Kasumi-1 (cell line): ENCODE data around the gene GSTM4.
"Not testable (repeated sequence)": the region's sequence is repeated elsewhere in the genome, so short reads cannot be mapped to it uniquely, and the experiment has no call there.

Source experiments
- DNase-seq, 2 experiments: peaks; one replicate each; lab custom pipeline; 2025; lab: John Stamatoyannopoulos, UW

The GSTM4 gene

DNA sequence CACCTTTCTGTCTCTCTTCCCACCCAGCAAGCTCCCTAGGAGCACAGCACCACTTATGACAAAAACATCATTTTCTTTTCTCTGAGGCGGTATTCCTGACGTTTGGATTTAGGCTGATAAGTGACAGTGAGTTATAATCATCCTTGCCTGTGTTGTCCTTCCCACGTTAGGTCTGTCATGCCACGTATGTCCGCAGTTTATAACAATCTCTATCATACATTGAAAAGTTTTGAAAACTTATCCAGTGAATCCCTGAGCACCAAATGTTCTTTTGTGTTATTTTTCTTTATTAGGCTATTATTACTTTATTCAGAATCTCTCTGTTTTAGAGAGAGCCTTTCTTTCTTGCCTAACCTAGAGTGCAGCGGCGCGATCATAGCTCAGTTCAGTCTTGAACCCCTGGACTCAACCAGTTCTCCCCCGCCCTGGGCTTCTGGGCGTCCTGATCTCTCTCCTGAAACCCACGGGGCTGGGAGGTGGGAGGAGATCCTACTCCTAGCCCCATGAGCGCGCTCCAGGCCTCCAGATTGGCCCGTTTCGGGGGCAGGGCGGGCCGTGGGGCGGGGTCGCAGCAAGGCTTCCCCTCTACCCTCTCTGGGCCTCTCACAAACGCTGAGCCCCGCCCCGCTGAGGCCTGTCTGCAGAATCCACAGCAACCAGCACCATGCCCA is 11.7 kb downstream of the GSTM4 start, which contains the start of gene GSTM2:
TSS of gene GSTM2 (plus strand) at position 606 of the 671 bp plus-strand sequence. CDS start at position 665, 59 bp downstream.
- DNase-seq, result peak; percentile 62 to 65

DNA sequence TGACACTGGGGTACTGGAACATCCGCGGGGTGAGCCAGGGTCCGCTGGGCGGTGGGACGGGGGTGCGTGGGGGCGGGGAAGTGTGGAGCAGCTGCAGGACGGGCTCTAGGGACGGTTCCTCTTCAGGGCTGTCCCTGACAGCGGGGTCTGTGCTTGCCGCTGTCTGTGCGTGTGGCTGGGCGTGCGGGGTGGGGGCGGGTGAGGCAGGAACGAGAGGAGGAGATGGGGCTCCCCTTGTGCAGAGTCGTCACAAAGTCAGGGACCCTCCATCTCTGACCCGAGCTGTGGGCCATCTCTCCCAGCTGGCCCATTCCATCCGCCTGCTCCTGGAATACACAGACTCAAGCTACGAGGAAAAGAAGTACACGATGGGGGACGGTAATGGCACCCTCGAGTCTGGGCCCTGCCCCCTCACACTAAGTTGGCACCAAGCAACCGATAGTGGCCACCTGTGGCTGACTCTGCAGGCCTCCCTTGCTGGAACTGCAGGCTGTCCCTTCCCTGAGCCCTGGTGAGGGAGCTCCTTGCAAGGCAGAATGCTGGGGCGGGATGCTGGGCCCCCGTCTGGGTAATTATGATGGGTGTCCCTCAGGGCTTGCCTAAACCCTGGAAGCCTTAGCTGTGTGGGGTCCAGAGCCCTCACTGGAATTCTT is 12.3 kb downstream of the GSTM4 start:
- DNase-seq, result no peak

DNA sequence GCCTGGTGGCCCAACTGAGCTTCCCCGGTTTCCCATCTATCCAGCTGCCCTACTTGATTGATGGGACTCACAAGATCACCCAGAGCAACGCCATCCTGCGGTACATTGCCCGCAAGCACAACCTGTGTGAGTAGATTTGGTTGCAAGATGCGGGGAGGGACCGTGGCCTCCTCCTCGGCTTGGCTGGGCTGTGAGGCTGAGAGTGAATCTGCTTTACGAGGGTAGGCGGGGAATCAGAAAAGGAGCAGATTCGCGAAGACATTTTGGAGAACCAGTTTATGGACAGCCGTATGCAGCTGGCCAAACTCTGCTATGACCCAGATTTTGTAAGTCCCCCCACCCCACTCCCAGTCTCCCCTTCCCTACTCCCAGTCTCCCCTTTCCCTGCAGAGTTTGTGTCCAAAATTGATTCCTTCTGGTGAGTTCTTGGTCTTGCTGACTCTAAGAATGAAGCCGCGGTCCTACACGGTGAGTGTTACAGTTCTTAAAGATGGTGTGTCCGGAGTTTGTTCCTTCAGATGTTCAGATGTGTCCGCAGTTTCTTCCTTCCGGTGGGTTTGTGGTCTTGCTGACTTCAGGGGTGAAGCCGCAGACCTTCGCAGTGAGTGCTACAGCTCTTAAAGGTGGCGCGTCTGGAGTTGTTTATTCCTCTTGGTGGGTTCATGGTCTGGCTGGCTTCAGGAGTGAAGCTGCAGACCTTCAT is 13.5 kb downstream of the GSTM4 start:
- DNase-seq, result peak in 1 of 2 experiments; percentile 9

DNA sequence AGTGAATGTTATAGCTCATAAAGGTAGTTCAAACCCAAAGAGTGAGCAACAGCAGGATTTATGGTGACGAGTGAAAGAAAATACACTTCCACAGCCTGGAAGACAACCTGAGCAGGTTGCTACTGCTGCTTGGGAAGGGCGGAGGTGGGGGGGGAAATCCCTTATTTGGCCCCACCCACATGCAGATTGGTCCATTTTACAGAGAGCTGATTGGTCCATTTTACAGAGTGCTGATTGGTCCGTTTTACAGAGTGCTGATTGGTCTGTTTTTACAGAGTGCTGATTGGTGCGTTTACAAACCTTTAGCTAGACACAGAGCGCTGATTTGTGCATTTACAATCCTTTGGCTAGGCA is 14.0 kb downstream of the GSTM4 start:
- not testable (repeated sequence) for DNase-seq

DNA sequence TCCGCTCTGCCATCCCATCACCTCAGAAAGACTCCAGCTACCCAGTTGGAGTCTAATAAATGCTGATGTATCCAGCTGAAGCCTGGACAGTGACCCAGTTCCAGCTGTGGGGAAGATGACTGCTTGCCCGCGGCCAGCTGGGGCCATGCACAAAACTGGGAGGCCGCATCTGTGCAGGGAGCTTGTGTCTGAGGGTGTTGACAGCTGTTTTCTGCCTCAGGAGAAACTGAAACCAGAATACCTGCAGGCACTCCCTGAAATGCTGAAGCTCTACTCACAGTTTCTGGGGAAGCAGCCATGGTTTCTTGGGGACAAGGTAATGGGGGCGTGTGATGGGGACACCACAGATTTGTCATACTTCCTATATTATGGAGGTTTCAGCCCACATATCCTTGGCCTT is 15.2 kb downstream of the GSTM4 start:
- DNase-seq, result no peak

DNA sequence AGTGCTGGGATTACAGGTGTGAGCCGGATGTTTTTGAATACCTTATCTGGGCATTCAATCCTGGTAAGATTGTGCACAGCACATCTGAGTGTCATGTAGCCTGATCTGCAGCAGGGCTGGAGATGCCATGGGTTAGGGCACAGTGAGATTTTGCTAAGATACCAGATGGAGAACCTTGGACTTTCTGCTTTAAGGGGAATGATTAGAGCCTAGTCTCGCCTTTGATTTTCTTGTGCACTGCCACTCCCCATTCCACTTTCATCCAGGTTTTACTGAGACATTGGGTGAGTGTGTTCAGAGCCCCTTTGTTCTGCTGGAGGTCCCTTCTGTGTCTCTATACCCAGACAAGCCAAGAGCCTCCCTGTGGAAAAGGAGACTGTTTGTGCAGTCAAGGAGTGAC is 18.0 kb downstream of the GSTM4 start:
- not testable (repeated sequence) for DNase-seq

DNA sequence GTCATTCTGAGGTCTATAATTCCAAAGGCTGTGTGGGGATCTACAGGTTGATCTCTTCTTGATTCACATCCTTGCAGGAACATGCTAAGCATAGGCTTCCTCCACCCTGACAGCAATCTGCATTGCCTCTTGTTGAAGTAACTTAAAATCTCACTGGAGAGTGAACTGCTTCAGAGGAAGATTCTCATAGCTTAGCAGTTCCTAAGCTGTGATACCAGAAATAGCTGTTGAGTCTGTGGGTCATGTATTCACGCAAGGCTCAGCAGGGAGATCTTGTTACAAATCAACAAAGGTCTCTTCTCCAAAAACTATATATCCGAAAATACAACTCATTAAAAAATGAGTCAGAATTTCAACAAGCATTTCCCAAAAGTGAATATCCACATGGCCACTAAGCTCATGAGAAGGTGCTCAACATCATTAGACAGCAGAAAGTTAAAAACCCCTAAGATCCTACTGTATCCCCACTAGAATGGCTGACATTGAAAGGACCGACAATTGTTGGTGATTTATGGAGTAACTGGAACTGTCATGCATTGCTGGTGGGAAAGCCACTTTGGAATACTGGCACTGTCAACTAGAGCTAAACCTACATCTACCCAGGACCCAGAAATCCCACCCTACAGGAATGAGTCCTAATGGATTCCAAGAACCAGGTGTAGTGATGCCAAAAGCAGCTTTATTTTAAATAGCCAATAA is 20.9 kb downstream of the GSTM4 start:
- not testable (repeated sequence) for DNase-seq

DNA sequence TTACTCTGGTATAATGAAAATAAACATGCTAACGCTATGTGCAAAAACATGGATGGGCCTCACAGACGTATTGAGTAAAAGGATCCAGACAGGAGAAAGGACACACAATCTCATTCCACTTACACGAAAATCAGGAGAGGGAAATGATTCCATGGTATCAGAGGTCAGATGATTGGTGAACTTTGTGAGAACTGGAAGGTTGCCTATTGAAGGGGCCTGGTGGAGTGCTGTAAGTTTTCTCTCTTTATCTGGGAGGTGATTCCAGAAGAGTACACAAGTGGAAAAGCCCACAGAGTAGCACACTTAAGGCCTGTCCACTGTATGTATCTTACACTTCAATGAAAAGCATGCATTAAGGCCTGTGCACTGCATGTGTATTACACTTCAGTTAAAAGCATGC is 21.6 kb downstream of the GSTM4 start:
- no peak for DNase-seq

DNA sequence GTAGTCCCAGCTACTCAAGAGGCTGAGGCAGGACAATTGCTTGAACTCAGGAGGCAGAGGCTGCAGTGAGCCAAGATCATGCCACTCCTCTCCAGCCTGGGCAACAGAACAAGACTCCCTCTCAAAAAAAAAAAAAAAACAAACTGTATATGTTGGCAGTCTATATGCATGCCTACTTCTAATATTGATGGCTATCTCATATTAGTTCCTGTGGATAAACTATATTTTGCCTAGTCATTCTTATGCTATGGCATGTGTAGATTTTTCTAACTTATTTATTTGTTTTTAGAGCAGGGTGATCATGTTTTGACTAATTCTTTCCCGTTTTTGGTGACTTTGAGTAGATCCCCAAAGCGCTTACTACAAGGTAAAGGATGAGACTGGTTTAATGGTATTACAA is 22.7 kb downstream of the GSTM4 start:
- DNase-seq, result not testable (repeated sequence)

DNA sequence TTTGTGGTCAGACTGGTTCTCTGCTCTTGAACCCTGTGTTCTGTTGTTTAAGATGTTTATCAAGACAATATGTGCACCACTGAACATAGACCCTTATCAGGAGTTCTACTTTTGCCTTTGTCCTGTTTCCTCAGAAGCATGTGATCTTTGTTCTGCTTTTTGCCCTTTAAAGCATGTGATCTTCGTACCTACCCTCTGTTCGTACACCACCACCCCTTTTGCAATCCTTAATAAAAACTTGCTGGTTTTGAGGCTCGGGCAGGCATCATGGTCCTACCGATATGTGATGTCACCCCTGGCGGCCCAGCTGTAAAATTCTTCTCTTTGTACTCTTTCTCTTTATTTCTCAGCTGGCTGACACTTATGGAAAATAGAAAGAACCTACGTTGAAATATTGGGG is 28.9 kb downstream of the GSTM4 start:
- not testable (repeated sequence) for DNase-seq

DNA sequence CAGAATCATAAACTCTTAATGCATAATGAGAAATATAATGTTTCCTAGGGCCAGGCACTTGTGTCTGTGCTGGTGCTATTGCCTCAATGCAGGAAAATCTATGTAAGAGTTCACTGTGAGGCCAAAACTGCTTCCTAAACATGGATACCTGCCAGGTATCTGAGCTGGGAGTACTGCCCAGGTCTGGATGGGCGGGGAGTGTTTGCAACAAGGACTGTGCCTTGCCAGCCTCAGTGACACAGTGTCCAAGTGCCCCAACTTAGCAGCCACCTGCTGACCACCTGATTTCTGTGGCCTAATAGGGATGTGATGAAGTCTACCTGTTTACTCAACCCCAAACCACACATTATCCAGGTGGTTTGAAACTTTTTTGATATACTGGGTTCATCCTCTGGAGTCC is 29.5 kb downstream of the GSTM4 start:
- not testable (repeated sequence) for DNase-seq

DNA sequence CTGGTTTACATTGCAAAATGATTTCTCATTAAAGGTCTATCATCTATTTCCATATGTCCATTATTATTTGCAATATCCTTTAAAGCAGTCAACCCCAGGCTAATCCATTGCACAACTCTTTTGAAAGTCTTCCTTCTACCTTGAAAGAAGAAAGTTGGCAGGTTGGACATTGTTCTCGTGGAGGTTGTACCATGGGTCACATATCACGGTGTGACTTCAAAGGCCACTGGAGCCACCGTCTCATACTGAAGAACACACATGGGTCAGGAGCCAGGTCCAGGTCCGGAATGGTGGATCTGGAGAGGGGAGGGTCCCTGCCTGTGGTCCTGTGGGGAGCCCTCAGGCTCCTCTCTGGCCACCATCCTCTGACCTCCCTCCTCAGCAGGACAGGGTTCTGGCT is 30.0 kb downstream of the GSTM4 start:
- not testable (repeated sequence) for DNase-seq

DNA sequence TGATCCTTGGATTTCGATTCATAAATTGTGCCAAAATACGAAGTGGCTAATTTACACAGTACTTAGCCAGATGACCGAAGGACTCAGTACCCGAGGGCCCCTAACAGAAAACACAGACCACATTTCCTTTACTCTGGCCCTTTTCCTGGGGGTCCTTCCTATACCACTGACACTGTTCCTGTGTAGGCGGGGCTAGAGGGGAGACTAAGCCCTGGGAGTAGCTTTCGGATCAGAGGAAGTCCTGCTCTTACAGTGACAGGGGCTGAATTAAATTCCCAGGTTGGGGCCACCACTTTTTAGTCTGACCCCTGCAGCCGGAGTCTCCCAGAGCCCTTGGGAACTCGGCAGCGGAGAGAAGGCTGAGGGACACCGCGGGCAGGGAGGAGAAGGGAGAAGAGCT is 31.2 kb downstream of the GSTM4 start:
- DNase-seq, result not testable (repeated sequence)

DNA sequence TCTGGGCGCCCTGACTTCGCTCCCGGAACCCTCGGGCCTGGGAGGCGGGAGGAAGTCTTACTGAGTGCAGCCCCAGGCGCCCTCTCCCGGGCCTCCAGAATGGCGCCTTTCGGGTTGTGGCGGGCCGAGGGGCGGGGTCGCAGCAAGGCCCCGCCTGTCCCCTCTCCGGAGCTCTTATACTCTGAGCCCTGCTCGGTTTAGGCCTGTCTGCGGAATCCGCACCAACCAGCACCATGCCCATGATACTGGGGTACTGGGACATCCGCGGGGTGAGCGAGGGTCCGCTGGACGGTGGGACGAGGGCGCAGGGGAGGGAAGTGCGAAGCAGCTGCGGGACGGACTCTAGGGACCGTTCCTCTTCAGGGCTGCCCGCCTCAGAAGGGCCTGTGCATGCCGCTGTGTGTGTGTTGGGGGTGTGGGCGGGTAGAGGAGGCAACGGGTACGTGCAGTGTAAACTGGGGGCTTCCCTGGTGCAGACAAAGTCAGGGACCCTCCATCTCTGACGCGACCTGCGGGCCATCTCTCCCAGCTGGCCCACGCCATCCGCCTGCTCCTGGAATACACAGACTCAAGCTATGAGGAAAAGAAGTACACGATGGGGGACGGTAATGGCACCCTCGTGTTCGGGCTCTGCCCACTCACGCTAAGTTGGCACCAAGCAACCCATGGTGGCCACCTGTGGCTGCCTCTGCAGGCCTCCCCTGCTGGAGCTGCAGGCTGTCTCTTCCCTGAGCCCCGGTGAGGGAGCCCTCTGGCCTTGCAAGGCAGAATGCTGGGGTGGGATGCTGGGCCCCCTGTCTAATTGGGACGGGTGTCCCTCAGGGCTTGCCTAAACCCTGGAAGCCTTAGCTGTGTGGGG is 32.0 kb downstream of the GSTM4 start, which contains the start of gene GSTM1:
TSS of gene GSTM1 (plus strand) at position 177 of the 859 bp plus-strand sequence. CDS start at position 234, 57 bp downstream.
- DNase-seq, result peak; percentile 41 to 48

DNA sequence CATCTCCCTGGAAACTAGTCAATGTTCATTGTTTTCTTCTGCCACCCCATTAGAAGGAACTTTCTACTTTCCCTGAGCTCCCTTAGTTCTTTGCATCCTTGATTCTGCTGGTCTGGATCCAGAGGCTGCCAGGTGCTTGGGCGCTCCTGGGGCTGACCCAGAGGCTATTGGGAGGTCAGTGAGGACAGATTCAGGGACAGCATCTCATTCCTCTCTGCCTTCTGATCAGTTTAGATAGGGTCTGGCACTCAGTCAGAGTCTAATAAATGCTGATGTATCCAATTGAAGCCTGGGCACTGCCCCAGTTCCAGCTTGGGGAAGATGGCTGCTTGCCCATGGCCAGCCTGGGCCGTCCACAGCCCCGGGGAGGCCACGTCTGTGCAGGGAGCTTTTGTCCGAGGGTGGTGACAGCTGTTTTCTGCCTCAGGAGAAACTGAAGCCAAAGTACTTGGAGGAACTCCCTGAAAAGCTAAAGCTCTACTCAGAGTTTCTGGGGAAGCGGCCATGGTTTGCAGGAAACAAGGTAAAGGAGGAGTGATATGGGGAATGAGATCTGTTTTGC is 34.0 kb downstream of the GSTM4 start:
- no peak for DNase-seq

DNA sequence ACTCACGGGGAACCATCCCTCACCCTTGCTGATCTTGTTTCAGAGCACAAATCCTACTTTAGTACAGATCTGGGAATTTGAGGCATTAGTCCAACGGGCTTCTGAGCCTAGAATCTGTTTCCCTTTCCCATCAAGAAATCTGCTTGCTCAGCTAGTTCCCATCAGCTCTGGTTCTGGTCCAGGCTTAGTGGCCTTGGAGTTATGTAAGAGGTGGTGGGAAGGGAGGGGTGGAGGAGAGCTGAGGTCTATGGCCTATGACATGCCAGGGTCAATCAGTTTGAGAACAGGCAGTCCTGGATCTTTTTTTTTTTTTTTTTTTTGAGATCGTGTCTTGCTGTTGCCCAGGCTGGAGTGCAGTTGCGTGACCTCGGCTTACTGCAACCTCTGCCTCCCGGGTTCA is 35.9 kb downstream of the GSTM4 start:
- DNase-seq, result no peak

DNA sequence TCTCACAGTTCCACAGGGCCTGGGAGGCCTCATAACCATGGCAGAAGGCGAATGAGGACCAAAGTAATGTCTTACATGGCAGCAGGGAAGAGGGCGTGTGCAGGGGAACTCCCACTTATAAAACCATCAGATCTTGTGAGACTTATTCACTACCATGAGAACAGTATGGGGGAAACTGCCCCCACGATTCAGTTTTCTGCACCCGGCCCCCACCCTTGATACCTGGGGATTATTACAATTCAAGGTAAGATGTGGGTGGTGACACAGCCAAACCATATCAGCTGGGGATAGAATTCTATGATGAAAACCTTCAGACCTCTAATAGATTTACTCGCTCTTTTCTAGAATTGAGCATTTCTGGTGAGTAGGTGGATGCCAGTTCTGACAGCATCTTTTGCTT is 38.5 kb downstream of the GSTM4 start:
- DNase-seq, result not testable (repeated sequence)

DNA sequence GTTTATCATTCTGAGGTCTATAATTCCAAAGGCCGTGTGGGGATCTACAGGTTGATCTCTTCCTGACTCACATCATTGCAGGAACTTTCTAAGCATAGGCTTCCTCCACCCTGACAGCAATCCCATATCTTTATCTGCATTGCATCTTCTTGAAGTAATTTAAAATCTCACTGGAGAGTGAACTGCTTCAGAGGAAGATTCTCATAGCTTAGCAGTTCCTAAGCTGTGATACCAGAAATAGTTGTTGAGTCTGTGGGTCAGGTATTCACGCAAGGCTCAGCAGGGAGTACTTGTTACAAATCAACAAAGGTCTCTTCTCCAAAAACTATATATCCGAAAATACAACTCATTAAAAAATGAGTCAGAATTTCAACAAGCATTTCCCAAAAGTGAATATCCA is 39.2 kb downstream of the GSTM4 start:
- not testable (repeated sequence) for DNase-seq

DNA sequence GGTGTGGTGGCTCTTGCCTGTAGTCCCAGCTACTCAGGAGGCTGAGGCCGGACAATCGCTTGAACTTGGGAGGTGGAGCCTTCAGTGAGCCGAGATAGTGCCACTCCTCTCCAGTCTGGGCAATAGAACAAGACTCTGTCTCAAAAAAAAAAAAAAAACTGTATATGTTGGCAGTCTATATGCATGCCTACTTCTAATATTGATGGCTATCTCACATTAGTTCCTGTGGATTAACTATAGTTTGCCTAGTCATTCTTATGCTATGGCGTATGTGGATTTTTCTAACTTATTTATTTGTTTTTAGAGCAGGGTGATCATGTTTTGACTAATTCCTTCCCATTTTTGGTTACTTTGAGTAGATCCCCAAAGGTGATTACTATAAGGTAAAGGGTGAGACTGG is 41.2 kb downstream of the GSTM4 start:
- DNase-seq, result no peak

DNA sequence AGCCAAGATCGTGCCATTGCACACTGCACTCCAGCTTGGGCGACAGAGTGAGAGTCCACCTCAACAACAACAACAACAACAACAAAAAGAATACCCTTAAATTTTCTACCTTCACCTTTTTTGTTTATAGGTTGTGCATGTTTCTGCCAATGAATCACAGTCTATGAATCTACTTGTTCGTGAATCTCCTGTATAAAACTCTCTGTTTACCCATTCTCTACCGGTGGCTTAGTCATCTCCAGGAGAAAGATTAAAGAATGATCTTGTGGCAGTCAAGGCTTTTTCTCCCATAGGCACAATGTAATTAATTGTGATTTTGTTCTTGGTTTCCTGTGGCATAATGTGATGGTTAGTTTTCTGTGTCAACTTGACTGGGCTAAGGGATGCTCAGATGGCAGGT is 42.0 kb downstream of the GSTM4 start:
- not testable (repeated sequence) for DNase-seq

DNA sequence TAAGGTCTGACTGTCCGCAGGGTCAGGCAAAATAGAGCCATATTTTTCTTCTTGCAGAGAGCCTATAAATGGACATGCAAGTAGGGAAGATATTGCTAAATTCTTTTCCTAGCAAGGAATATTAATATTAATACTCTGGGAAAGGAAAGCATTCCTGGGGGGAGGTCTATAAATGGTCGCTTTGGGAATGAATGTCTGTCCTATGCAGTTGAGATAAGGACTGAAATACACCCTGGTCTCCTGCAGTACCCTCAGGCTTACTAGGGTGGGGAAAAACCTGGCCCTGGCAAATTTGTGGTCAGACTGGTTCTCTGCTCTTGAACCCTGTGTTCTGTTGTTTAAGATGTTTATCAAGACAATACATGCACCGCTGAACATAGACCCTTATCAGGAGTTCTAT is 47.0 kb downstream of the GSTM4 start:
- DNase-seq, result not testable (repeated sequence)
